ENCODE results near the gene ZMYND11. TPM values are rescaled to one million over a fixed set of nuclear protein-coding genes. Genes with fewer than 3 reads are reported as not detected.

ZMYND11 gene
- polyA plus RNA-seq, 3 donors, result 7.0 to 11.8 (median 8.8) TPM

DNA sequence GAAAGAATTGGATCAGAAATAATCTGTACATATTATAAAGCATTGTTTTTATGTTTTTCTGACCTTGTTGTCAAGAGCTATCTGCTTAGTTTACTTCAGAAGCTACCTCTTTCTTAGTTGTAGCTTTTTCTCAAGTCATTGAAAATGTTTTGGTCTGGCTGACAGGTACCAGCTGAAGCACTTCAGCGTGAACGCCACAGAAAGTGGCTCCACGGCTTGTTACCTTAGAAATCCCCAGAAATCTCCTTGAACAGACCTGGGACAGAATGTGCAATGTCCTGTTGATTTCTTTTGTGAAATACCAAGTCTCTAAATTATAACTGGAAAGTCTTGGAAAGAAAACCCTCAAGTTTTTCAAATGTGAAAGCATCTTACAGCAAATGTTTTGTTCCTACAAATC lies 96.8 kb downstream of the ZMYND11 start:
- 100% methylated on average over 3 of the region's 3 CpGs for WGBS (ENCODE audit: insufficient coverage)
- Histone ChIP-seq H3K4me2 (replicated peaks; ENCODE audit: extremely low read depth, low read length, poor library complexity, severe bottlenecking) (no peak overlapping the region), H3K4me1 (ENCODE audit: control insufficient read depth in 1 of 2, insufficient read depth in 2 of 2, low read length in 2 of 2) (no peaks in the 10 kb centered on the region), H2AFZ (ENCODE audit: insufficient read depth, low read depth, low read length, poor library complexity, severe bottlenecking) (no peak overlapping the region), H3K27me3 (ENCODE audit: control insufficient read depth in 2 of 2, insufficient read depth in 2 of 2, low read length in 2 of 2) (no peaks in the 10 kb centered on the region), H3K9me3 (replicated peaks in 1 of 2; ENCODE audit: control insufficient read depth in 1 of 2, insufficient read depth in 1 of 2, low read length in 2 of 2) (no peaks in the 10 kb centered on the region), H4K20me1 (ENCODE audit: insufficient read depth, low read length) (no peaks in the 10 kb centered on the region), H3K9ac (ENCODE audit: insufficient read depth, low read length, poor library complexity, severe bottlenecking) (no peak overlapping the region), H3K79me2 (ENCODE audit: insufficient read depth, low read length) (no peaks in the 10 kb centered on the region), H3K36me3 (replicated peaks in 1 of 2; ENCODE audit: control insufficient read depth in 1 of 2, insufficient read depth in 2 of 2, low read length in 2 of 2) (peaks cover 0 to 5% of the 10 kb centered on the region in 2 donors), H3K4me3 (replicated peaks in 1 of 3; ENCODE audit: low read depth in 2 of 3, low read length in 3 of 3) (no peak overlapping the region), H3K27ac (ENCODE audit: low read depth in 1 of 2, low read length in 2 of 2) (no peak overlapping the region)
- H3K9me3 Mint-ChIP-seq, result no peaks in the 10 kb centered on the region
- peaks cover 7 to 15% of the 10 kb centered on the region in 2 donors for H3K36me3 Mint-ChIP-seq
- no peak for DNase-seq
- TF ChIP-seq, protein P1, sequence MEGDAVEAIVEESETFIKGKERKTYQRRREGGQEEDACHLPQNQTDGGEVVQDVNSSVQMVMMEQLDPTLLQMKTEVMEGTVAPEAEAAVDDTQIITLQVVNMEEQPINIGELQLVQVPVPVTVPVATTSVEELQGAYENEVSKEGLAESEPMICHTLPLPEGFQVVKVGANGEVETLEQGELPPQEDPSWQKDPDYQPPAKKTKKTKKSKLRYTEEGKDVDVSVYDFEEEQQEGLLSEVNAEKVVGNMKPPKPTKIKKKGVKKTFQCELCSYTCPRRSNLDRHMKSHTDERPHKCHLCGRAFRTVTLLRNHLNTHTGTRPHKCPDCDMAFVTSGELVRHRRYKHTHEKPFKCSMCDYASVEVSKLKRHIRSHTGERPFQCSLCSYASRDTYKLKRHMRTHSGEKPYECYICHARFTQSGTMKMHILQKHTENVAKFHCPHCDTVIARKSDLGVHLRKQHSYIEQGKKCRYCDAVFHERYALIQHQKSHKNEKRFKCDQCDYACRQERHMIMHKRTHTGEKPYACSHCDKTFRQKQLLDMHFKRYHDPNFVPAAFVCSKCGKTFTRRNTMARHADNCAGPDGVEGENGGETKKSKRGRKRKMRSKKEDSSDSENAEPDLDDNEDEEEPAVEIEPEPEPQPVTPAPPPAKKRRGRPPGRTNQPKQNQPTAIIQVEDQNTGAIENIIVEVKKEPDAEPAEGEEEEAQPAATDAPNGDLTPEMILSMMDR (IDR thresholded peaks at IDR 0.05), result no peak
- H3K4me3 Mint-ChIP-seq, result no peak overlapping the region
- no peaks in the 10 kb centered on the region for H3K27me3 Mint-ChIP-seq (ENCODE audit: low read depth in 3 of 3)
- no peaks in the 10 kb centered on the region for H3K4me1 Mint-ChIP-seq
- H3K27ac Mint-ChIP-seq, result no peak overlapping the region
- intact Hi-C loops (cut with micrococcal nuclease), result no loop called here

- Mint-ChIP-seq H3K36me3 (peaks cover 9 to 18% of the 10 kb centered on the region in 2 donors), H3K9me3 (no peaks in the 10 kb centered on the region), H3K4me1 (no peaks in the 10 kb centered on the region), H3K27me3 (ENCODE audit: low read depth in 3 of 3) (no peaks in the 10 kb centered on the region), H3K4me3 (no peak overlapping the region), H3K27ac (no peak overlapping the region)
- H3K27ac ChIP-seq (ENCODE audit: low read depth in 1 of 2, low read length in 2 of 2), result no peak overlapping the region
- H3K4me3 ChIP-seq (replicated peaks in 1 of 3; ENCODE audit: low read depth in 2 of 3, low read length in 3 of 3), result no peak overlapping the region
- peaks cover 2 to 13% of the 10 kb centered on the region in 2 donors for H3K36me3 ChIP-seq (replicated peaks in 1 of 2; ENCODE audit: control insufficient read depth in 1 of 2, insufficient read depth in 2 of 2, low read length in 2 of 2)
- no peaks in the 10 kb centered on the region for H3K27me3 ChIP-seq (ENCODE audit: control insufficient read depth in 2 of 2, insufficient read depth in 2 of 2, low read length in 2 of 2)
- H3K4me1 ChIP-seq (ENCODE audit: control insufficient read depth in 1 of 2, insufficient read depth in 2 of 2, low read length in 2 of 2), result no peaks in the 10 kb centered on the region
- no peak for DNase-seq
- intact Hi-C loops (cut with micrococcal nuclease), result no loop called here
- H3K4me2 ChIP-seq (replicated peaks; ENCODE audit: extremely low read depth, low read length, poor library complexity, severe bottlenecking), result no peak overlapping the region
- WGBS (ENCODE audit: insufficient coverage), result 100% methylated on average over 9 of the region's 11 CpGs
- TF ChIP-seq, protein P1 (IDR thresholded peaks at IDR 0.05), result no peak
- no peaks in the 10 kb centered on the region for H3K9me3 ChIP-seq (replicated peaks in 1 of 2; ENCODE audit: control insufficient read depth in 1 of 2, insufficient read depth in 1 of 2, low read length in 2 of 2)
- no peak overlapping the region for H2AFZ ChIP-seq (ENCODE audit: insufficient read depth, low read depth, low read length, poor library complexity, severe bottlenecking)
- H4K20me1 ChIP-seq (ENCODE audit: insufficient read depth, low read length), result no peaks in the 10 kb centered on the region
- no peak overlapping the region for H3K9ac ChIP-seq (ENCODE audit: insufficient read depth, low read length, poor library complexity, severe bottlenecking)
- H3K79me2 ChIP-seq (ENCODE audit: insufficient read depth, low read length), result no peaks in the 10 kb centered on the region
These were observed 97.6 kb downstream of the ZMYND11 start for GRCh38 chr10:232878-233277.
